Embryonic facial prominence (tissue), 1 donor: ENCODE results near the gene HLA-DRA.

Source experiments
- DNase-seq: peaks from one replicate; pipeline ENCODE4 v3.0.0-alpha.2; 2016; ENCODE audit errors: extremely low spot score

HLA-DRA gene

DNA sequence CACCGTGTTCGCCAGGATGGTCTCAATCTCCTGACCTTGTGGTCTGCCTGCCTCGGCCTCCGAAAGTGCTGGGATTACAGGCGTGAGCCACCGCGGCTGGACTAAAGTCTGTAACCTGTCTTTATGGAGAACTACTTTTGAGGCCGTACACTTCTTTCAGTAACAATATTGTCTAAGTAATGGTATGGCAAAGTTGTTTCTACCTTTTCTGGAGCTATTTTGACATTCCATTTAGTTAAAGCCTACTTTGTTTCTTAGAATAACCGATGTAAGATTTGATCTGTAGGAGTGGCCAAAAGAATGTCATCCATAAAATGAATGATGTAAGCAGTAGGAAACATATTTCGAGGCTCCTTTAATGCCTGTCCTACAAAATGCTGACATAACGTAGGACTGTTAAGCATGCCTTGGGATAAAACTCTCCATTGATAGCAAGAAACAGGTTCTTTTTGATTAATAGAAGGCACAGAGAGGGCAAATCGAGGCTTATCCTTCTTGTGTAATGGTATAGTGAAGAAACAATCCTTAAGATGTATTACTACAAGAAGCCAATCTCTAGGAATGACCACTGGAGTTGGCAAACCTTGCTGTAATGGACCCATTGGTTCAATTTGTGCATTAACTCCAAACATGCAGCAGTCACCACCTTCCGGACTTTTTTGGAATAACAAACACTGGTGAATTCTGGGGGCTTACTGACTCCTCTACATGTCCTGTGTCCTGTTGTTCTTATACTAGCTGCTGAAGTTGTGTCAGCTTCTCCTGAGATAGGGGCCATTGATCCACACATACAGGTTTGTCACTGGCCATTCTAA, 35.9 kb downstream of the HLA-DRA start:
- DNase-seq: no peak

DNA sequence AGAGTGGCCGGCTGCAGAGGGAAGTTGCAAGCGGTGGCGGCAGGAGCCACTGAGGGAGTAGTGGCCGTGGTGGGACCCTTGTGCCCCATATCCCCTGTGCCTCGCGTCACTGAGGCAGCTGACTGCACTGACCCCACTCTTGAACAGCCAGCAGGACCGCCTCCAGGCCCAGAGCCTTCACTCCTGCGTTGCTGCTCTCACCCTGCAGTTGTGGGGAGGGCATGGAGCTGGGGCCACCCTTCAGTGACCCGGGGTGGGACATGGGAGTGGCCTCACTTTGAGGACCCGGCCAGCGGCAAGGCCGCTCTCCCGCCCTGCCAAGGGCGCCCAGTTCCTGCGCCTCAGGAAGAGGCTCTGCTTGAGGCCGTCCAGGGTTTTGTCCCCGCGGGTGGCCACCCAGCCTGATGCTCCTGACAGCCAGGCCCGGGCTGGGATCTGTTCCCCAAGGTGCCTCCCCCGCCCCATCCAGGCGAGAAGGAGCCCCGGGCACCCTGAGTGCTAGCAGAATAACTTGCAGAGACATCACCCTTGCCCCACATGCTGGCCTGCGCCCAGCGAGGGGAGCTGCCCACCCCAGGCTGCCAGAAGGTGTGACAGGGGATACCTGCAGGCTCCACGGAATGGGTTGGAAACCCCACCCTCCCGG, 44.4 kb downstream of the HLA-DRA start:
- no peak for DNase-seq

DNA sequence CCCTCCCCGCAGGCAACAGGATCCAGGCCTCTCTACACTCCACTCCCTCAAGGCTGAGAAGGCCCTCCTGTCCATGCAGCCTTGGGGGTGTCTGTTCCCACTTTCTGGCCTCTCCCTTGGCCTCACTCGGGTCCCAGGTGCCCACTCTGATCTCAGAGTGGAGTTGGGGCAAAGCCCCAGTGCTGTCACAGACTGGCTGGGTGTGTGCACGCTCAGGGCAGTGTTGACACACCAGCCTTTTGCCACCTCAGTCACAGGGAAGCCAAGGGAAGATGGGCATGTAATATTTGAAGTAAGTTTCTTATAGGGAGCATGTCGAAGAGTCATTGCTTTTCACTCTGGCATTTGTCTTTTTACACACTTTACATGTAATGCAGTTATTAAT, 44.9 kb downstream of the HLA-DRA start:
- DNase-seq: no peak

DNA sequence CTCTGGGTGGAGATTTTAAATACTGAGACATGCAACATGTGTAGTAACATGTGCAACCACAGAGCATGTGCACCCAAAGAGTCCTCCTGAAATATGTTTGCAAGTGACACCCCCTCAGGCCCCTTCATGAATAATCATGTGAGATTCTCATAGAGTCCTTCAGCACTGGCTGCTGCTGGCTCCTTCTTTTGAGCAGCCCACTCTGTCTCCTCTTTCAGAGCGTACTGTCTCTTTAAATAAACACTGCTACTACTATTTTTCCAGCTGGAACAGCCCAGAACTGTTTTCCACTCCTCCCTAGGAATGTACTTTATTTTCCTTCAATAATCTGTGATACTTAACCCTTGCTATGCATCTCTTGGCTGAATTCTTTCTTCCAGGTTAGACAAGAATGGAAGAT, 48.4 kb downstream of the HLA-DRA start:
- no peak for DNase-seq

DNA sequence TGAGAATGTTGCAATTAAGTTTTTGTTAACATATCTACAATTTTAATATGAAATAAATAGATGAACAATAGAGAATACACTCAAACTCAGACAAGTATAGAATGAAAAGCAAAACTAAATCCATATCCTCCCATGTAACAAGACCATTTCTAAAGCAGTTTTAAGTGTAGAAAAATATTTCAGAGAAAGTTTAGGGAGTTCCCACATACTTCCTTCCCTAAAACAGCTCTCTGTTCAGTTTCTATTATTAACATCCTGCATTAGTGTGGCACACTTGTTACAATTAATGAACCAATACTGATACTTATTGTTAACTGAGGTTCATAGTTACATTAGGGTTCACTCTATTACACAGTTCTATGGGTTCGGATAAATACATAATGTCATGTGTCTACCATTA, 52.0 kb downstream of the HLA-DRA start:
- no peak for DNase-seq

DNA sequence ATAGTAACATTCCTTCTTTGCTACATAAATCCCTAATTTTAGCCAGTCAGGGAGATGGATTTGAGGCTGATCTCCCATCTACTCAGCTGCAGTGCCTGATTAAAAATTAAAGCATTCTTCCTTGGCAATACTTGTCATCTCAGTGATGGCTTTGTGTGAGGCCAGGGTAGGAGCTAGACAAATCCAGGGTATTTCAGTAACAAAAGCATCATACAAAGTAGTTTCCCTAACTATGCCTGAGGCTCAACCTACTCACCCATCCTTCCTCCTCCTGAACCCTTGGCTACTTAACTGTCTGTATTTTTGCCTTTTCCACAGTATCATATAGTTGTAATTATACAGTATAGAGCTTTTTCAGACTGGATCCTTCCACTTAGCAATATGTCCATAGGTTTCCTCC, 52.7 kb downstream of the HLA-DRA start:
- no peak for DNase-seq
